A673 (cell line): ENCODE data around the gene KIAA0040. TPM values are rescaled to one million over a fixed set of nuclear protein-coding genes. Genes with fewer than 3 reads are reported as not detected.

Experiments
- BruUV-seq: library from RNA; stranded (reverse); fragments of 400-500 nt; replicated peaks from 2 replicates; lab custom pipeline; 2021; lab: Mats Ljungman, UMichigan
- CTCF ChIA-PET: fragments of 300-600 bp; sonication (Branson Sonifier 250); formaldehyde crosslinking; loops from one replicate; lab custom pipeline; 2022; ENCODE audit warnings: antibody characterized with exemption; lab: Charles Lee
- POLR2A ChIA-PET: fragments of 300-600 bp; sonication (Branson Sonifier 250); formaldehyde crosslinking; loops from one replicate; lab custom pipeline; 2022; ENCODE audit warnings: antibody characterized with exemption; ENCODE audit not compliant: low non-redundant PET; lab: Charles Lee
- DNase-seq: peaks from one replicate; pipeline ENCODE4 v3.0.0-alpha.2; 2015; ENCODE audit warnings: low spot score
- H3K27ac ChIP-seq: fragments of 200-600 bp; sonication (generic); 2 replicates; pipeline ENCODE4 v1.5.1; 2016; ENCODE audit warnings: mixed run types, low read depth, mild to moderate bottlenecking, mixed read lengths, antibody characterized with exemption, low read length; ENCODE audit not compliant: poor library complexity, severe bottlenecking
- H3K27me3 ChIP-seq: fragments of 200-600 bp; sonication (generic); replicated peaks from 2 replicates; pipeline ENCODE4 v1.6.1; 2017; ENCODE audit warnings: mixed run types, low read depth, mild to moderate bottlenecking, mixed read lengths, antibody characterized with exemption, low read length; ENCODE audit not compliant: insufficient read depth, poor library complexity
- H3K36me3 ChIP-seq: fragments of 200-600 bp; sonication (generic); 2 replicates; pipeline ENCODE4 v1.6.1; 2016; ENCODE audit warnings: mixed run types, mild to moderate bottlenecking, mixed read lengths, antibody characterized with exemption, low read length; ENCODE audit not compliant: insufficient read depth, poor library complexity, severe bottlenecking
- H3K4me1 ChIP-seq: fragments of 200-600 bp; sonication (generic); 2 replicates; pipeline ENCODE4 v1.6.1; 2017; ENCODE audit warnings: mixed run types, mild to moderate bottlenecking, mixed read lengths, antibody characterized with exemption, low read length; ENCODE audit not compliant: insufficient read depth, poor library complexity, severe bottlenecking
- H3K4me3 ChIP-seq: fragments of 200-600 bp; sonication (generic); 2 replicates; pipeline ENCODE4 v1.5.1; 2016; ENCODE audit warnings: low read depth, mixed run types, mild to moderate bottlenecking, mixed read lengths, low read length; ENCODE audit not compliant: poor library complexity, severe bottlenecking
- H3K9me3 ChIP-seq: fragments of 200-600 bp; sonication (generic); 2 replicates; pipeline ENCODE4 v1.6.1; 2016; ENCODE audit warnings: mixed run types, low read depth, mild to moderate bottlenecking, mixed read lengths, antibody characterized with exemption, low read length; ENCODE audit not compliant: poor library complexity, severe bottlenecking
- EZH2 ChIP-seq: fragments of 200-600 bp; sonication (generic); IDR thresholded peaks from 2 replicates; pipeline ENCODE4 v1.6.1; 2017; ENCODE audit warnings: borderline replicate concordance, low read depth, mild to moderate bottlenecking, mixed read lengths, antibody characterized with exemption, low read length; ENCODE audit not compliant: poor library complexity, severe bottlenecking
- intact Hi-C: fragments of 100-400 bp; cut with micrococcal nuclease; formaldehyde crosslinking; loops from one replicate; pipeline ENCODE4 v1.10.0; 2022; ENCODE audit not compliant: unreplicated experiment
- total RNA-seq: library from RNA; stranded (reverse); gene quantifications from 2 replicates; pipeline ENCODE4 v1.2.3, GENCODE V29; 2021
- TF ChIP-seq, protein P1 (sequence below): fragments of 300-800, 200-600 bp; sonication (generic); conservative IDR thresholded peaks from 2 replicates; pipeline ENCODE4 v1.5.1; 2017; ENCODE audit warnings: low read depth, mild to moderate bottlenecking, antibody characterized with exemption, low read length, moderate library complexity, mixed read lengths

The KIAA0040 gene
- total RNA-seq, 1 experiment from 2014 or later: not detected

DNA sequence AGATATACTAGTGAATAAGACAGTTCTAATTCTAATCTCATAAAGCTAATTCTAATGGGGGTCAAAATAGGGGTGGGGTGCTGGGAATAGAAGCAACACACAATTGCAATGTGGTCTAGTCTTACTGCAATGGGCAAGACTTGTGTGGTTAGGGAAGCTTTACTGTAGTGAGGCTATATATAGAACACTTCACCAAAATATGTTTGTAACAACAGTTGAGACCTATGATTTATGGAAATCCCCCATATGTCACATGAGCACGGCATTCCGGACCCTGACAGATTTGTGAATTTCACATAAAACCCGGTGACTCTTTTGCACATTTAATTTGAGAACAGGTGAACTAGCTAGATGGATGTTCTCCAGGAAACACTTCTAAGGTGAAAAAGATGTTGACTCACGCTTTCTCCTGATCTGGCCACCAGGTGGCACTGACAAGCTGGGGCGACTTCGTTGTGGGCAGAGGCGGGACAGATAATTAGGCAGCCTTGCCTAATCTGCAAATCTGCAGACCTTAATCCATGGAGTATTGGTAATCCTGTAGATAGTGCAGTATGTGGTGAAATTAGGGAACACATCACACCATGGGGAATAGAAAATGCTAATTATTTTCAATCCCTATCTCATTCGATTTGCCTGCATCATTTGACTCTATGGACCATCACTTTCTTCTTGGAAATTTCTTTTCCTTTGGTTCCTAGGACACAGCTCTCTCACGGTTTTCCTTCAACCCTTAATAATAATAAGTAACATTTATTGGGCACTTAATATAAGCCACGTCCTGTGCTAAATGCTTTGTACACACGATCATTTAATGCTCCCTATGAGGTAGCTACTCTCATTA, 37.7 kb downstream of the KIAA0040 start:
- H3K36me3 ChIP-seq: no peaks in the 10 kb centered on the region
- no peak overlapping the region for H3K27ac ChIP-seq
- H3K4me3 ChIP-seq: no peak overlapping the region
- H3K27me3 ChIP-seq: no peaks in the 10 kb centered on the region
- H3K9me3 ChIP-seq: no peaks in the 10 kb centered on the region
- CTCF ChIA-PET: interaction anchor here (0.8 to 1.8 kb wide), 5 partner anchors 9 to 165 kb away, joined by 3 to 8 read pairs (median 5); no protein-coding TSS in a partner anchor
- DNase-seq: peak; percentile 70
- TF ChIP-seq, protein P1, sequence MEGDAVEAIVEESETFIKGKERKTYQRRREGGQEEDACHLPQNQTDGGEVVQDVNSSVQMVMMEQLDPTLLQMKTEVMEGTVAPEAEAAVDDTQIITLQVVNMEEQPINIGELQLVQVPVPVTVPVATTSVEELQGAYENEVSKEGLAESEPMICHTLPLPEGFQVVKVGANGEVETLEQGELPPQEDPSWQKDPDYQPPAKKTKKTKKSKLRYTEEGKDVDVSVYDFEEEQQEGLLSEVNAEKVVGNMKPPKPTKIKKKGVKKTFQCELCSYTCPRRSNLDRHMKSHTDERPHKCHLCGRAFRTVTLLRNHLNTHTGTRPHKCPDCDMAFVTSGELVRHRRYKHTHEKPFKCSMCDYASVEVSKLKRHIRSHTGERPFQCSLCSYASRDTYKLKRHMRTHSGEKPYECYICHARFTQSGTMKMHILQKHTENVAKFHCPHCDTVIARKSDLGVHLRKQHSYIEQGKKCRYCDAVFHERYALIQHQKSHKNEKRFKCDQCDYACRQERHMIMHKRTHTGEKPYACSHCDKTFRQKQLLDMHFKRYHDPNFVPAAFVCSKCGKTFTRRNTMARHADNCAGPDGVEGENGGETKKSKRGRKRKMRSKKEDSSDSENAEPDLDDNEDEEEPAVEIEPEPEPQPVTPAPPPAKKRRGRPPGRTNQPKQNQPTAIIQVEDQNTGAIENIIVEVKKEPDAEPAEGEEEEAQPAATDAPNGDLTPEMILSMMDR: peak; percentile 92
- TF ChIP-seq EZH2: no peak
- H3K4me1 ChIP-seq: no peaks in the 10 kb centered on the region
- no TSS peak for BruUV-seq
- POLR2A ChIA-PET: no interaction called here
- intact Hi-C loops: loop anchor here (1.0 to 10.0 kb wide), 4 partner anchors 164 to 1688 kb away; no protein-coding TSS in a partner anchor

- intact Hi-C loops: loop anchor here (10.0 kb wide), 1 partner anchor 733 kb away; no protein-coding TSS in a partner anchor
- Histone ChIP-seq H3K4me1 (no peaks in the 10 kb centered on the region), H3K4me3 (no peak overlapping the region), H3K36me3 (no peaks in the 10 kb centered on the region), H3K9me3 (no peaks in the 10 kb centered on the region), H3K27me3 (no peaks in the 10 kb centered on the region), H3K27ac (no peak overlapping the region)
- TF ChIP-seq, protein P1: peak; percentile 89
- TF ChIP-seq EZH2: no peak
- BruUV-seq: no TSS peak
- CTCF ChIA-PET: interaction anchor here (0.5 to 1.5 kb wide), 10 partner anchors 10 to 1728 kb away, joined by 3 to 22 read pairs (median 4); no protein-coding TSS in a partner anchor
- POLR2A ChIA-PET: interaction anchor here (0.5 kb wide), 1 partner anchor 262 kb away, joined by 11 read pairs; no protein-coding TSS in a partner anchor
- peak; percentile 51 for DNase-seq
Observed at GRCh38 chr1:175152006-175152652, 40.4 kb downstream of the KIAA0040 start.

DNA sequence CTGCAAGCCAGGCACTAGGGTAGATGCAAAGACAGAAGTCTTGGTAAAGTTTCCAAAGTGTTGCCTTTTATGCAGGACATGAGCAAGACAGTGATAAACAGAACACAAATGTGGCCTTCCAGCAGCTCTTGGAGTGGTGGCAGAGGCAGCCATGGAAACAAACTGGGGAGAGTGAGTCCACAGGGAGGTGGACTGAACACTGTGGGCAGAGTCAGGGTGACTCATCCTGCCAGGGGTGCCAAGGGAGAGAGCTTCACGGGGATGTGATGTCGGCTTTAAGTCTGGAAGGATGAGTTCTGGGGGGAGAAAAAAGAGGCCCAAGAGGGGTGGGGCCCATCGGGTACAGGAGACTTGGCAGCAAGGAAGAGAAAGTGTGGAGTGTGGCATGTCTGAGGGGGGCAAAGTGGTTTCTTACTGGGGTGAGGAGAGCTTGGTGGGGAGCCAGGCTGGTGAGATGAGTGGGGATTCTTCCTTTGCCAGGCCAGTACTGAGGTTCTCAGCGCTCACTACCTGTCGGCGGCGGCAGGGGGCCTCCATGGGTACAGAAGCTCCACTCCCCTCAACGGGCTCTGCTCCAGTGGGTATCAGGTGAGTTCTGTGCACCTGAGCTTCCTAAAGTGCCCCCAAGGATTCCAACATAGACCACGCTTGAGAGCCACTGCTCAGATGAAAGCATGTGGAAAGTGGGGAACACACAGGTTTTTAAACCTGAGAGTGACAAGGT, 41.8 kb downstream of the KIAA0040 start:
- ChIA-PET CTCF (interaction anchor here (1.2 to 1.9 kb wide), 3 partner anchors 26 to 169 kb away, joined by 3 to 22 read pairs (median 4); no protein-coding TSS in a partner anchor), POLR2A (no interaction called here)
- Histone ChIP-seq H3K27me3 (no peaks in the 10 kb centered on the region), H3K4me1 (no peaks in the 10 kb centered on the region), H3K4me3 (no peak overlapping the region), H3K36me3 (no peaks in the 10 kb centered on the region), H3K27ac (no peak overlapping the region), H3K9me3 (no peaks in the 10 kb centered on the region)
- BruUV-seq: no TSS peak
- intact Hi-C loops: loop anchor here (10.0 kb wide), 1 partner anchor 734 kb away; no protein-coding TSS in a partner anchor
- TF ChIP-seq, protein P1: no peak
- TF ChIP-seq EZH2: no peak
- DNase-seq: no peak
